ENCODE measurements around the gene ZNFX1.

The ZNFX1 gene

DNA sequence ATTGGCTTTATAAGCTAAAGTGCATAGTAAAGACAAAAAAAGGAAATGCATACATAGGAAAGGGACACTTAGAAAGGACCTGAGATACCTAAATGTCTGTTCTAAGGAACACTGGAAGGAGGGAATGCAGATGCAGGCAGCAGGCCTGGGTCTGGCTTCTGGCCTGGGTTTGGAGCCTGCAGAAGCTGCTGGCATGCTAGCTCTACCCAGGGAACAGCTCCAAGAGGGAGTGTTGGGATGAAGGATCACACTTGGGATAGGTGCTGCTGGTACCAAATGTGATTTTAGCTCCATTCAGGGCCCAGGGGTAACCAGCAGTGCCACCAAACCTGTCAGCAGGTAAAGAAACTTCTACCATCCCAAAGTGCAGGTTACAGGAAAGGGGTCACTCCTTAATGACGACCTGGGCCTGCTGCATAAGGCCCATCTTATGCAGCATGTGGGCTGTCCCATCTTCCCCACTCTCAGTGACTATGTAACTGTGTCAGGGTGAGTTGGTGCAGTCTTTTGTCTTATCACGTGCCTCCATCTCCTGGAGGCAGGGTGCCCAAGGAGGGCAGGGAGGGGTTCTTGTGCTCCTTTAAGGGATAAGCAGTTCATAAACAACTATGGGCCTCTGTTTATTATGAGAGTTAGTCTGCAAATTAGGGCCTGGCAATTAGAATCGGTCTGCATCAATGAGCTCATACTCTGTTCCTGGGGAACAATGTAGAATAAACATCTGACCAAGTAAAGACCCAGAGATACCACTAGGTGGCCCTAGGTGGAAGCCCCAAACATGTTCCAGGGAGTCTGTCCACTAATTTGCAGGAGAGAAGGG lies 31.7 kb downstream of the ZNFX1 start:
- ChIA-PET CTCF (interaction anchor here (0.6 to 5.9 kb wide), 17 partner anchors 9 to 126 kb away, joined by 3 to 63 read pairs (median 4); no protein-coding TSS in a partner anchor), POLR2A (interaction anchor here (1.0 to 1.2 kb wide), 3 partner anchors 9 to 32 kb away, joined by 3 to 5 read pairs (median 4); partner anchors contain the start of gene ZNFX1)
- H3K4me3 ChIP-seq (ENCODE audit: low read depth, low read length), result no peak overlapping the region
- no peaks in the 10 kb centered on the region for H3K9me3 ChIP-seq (ENCODE audit: control insufficient read depth, insufficient read depth, low read depth, low read length)
- no peak overlapping the region for H3K27ac ChIP-seq (ENCODE audit: extremely low read depth, low read depth, low read length)
- H3K4me1 ChIP-seq (ENCODE audit: control insufficient read depth, insufficient read depth, low read length), result no peaks in the 10 kb centered on the region; the same call in 1 of the 2 replicates
- H3K36me3 ChIP-seq (ENCODE audit: control insufficient read depth in 2 of 2, insufficient read depth in 1 of 2, low read length in 2 of 2), result peaks cover 20 to 91% of the 10 kb centered on the region in 2 experiments; a peak in 2 of 3 replicates
- TF ChIP-seq, protein P1, sequence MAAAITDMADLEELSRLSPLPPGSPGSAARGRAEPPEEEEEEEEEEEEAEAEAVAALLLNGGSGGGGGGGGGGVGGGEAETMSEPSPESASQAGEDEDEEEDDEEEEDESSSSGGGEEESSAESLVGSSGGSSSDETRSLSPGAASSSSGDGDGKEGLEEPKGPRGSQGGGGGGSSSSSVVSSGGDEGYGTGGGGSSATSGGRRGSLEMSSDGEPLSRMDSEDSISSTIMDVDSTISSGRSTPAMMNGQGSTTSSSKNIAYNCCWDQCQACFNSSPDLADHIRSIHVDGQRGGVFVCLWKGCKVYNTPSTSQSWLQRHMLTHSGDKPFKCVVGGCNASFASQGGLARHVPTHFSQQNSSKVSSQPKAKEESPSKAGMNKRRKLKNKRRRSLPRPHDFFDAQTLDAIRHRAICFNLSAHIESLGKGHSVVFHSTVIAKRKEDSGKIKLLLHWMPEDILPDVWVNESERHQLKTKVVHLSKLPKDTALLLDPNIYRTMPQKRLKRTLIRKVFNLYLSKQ (tag by site-specific recombination; IDR thresholded peaks at IDR 0.05; ENCODE audit: borderline replicate concordance), result no peak
- TF ChIP-seq, protein P2, sequence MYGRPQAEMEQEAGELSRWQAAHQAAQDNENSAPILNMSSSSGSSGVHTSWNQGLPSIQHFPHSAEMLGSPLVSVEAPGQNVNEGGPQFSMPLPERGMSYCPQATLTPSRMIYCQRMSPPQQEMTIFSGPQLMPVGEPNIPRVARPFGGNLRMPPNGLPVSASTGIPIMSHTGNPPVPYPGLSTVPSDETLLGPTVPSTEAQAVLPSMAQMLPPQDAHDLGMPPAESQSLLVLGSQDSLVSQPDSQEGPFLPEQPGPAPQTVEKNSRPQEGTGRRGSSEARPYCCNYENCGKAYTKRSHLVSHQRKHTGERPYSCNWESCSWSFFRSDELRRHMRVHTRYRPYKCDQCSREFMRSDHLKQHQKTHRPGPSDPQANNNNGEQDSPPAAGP (tag by site-specific recombination; IDR thresholded peaks at IDR 0.05), result 0 out of 2 replicates have a peak, but pooled peaks have one; percentile 21
- TF ChIP-seq, protein P3, sequence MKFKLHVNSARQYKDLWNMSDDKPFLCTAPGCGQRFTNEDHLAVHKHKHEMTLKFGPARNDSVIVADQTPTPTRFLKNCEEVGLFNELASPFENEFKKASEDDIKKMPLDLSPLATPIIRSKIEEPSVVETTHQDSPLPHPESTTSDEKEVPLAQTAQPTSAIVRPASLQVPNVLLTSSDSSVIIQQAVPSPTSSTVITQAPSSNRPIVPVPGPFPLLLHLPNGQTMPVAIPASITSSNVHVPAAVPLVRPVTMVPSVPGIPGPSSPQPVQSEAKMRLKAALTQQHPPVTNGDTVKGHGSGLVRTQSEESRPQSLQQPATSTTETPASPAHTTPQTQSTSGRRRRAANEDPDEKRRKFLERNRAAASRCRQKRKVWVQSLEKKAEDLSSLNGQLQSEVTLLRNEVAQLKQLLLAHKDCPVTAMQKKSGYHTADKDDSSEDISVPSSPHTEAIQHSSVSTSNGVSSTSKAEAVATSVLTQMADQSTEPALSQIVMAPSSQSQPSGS (tag by site-specific recombination; IDR thresholded peaks at IDR 0.05; ENCODE audit: low read depth), result no peak
- TF ChIP-seq ZNF132 (tag by site-specific recombination; IDR thresholded peaks at IDR 0.05; ENCODE audit: borderline replicate concordance) (no peak), ZNF654 (tag by site-specific recombination; IDR thresholded peaks at IDR 0.05; ENCODE audit: low read depth) (peak; percentile 74), SP7 (tag by site-specific recombination; IDR thresholded peaks at IDR 0.05) (peak; percentile 21; the same call in 1 of the 2 replicates), ZNF138 (tag by site-specific recombination; IDR thresholded peaks at IDR 0.05; ENCODE audit: borderline replicate concordance) (no peak), MZF1 (tag by site-specific recombination; IDR thresholded peaks at IDR 0.05; ENCODE audit: borderline replicate concordance) (peak; percentile 56; the same call in 1 of the 2 replicates), ZBTB17 (tag by site-specific recombination; IDR thresholded peaks at IDR 0.05) (peak; percentile 61)
- TF ChIP-seq, protein P4, sequence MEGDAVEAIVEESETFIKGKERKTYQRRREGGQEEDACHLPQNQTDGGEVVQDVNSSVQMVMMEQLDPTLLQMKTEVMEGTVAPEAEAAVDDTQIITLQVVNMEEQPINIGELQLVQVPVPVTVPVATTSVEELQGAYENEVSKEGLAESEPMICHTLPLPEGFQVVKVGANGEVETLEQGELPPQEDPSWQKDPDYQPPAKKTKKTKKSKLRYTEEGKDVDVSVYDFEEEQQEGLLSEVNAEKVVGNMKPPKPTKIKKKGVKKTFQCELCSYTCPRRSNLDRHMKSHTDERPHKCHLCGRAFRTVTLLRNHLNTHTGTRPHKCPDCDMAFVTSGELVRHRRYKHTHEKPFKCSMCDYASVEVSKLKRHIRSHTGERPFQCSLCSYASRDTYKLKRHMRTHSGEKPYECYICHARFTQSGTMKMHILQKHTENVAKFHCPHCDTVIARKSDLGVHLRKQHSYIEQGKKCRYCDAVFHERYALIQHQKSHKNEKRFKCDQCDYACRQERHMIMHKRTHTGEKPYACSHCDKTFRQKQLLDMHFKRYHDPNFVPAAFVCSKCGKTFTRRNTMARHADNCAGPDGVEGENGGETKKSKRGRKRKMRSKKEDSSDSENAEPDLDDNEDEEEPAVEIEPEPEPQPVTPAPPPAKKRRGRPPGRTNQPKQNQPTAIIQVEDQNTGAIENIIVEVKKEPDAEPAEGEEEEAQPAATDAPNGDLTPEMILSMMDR (tag by site-specific recombination; IDR thresholded peaks at IDR 0.05), result peak; percentile 44; the same call in 1 of the 2 replicates
- TF ChIP-seq, protein P5, sequence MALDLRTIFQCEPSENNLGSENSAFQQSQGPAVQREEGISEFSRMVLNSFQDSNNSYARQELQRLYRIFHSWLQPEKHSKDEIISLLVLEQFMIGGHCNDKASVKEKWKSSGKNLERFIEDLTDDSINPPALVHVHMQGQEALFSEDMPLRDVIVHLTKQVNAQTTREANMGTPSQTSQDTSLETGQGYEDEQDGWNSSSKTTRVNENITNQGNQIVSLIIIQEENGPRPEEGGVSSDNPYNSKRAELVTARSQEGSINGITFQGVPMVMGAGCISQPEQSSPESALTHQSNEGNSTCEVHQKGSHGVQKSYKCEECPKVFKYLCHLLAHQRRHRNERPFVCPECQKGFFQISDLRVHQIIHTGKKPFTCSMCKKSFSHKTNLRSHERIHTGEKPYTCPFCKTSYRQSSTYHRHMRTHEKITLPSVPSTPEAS (tag by site-specific recombination; IDR thresholded peaks at IDR 0.05), result no peak
- TF ChIP-seq, protein P6, sequence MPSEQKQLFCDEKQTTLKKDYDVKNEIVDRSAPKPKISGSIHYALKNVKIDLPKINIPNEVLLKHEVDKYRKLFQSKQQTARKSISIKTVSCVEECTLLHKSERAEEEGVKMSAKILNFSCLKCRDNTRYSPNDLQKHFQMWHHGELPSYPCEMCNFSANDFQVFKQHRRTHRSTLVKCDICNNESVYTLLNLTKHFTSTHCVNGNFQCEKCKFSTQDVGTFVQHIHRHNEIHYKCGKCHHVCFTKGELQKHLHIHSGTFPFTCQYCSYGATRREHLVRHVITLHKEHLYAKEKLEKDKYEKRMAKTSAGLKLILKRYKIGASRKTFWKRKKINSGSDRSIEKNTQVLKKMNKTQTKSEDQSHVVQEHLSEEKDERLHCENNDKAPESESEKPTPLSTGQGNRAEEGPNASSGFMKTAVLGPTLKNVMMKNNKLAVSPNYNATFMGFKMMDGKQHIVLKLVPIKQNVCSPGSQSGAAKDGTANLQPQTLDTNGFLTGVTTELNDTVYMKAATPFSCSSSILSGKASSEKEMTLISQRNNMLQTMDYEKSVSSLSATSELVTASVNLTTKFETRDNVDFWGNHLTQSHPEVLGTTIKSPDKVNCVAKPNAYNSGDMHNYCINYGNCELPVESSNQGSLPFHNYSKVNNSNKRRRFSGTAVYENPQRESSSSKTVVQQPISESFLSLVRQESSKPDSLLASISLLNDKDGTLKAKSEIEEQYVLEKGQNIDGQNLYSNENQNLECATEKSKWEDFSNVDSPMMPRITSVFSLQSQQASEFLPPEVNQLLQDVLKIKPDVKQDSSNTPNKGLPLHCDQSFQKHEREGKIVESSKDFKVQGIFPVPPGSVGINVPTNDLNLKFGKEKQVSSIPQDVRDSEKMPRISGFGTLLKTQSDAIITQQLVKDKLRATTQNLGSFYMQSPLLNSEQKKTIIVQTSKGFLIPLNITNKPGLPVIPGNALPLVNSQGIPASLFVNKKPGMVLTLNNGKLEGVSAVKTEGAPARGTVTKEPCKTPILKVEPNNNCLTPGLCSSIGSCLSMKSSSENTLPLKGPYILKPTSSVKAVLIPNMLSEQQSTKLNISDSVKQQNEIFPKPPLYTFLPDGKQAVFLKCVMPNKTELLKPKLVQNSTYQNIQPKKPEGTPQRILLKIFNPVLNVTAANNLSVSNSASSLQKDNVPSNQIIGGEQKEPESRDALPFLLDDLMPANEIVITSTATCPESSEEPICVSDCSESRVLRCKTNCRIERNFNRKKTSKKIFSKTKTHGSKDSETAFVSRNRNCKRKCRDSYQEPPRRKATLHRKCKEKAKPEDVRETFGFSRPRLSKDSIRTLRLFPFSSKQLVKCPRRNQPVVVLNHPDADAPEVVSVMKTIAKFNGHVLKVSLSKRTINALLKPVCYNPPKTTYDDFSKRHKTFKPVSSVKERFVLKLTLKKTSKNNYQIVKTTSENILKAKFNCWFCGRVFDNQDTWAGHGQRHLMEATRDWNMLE (tag by site-specific recombination; conservative IDR thresholded peaks at IDR 0.05; ENCODE audit: low read depth), result no peak
- TF ChIP-seq, protein P7, sequence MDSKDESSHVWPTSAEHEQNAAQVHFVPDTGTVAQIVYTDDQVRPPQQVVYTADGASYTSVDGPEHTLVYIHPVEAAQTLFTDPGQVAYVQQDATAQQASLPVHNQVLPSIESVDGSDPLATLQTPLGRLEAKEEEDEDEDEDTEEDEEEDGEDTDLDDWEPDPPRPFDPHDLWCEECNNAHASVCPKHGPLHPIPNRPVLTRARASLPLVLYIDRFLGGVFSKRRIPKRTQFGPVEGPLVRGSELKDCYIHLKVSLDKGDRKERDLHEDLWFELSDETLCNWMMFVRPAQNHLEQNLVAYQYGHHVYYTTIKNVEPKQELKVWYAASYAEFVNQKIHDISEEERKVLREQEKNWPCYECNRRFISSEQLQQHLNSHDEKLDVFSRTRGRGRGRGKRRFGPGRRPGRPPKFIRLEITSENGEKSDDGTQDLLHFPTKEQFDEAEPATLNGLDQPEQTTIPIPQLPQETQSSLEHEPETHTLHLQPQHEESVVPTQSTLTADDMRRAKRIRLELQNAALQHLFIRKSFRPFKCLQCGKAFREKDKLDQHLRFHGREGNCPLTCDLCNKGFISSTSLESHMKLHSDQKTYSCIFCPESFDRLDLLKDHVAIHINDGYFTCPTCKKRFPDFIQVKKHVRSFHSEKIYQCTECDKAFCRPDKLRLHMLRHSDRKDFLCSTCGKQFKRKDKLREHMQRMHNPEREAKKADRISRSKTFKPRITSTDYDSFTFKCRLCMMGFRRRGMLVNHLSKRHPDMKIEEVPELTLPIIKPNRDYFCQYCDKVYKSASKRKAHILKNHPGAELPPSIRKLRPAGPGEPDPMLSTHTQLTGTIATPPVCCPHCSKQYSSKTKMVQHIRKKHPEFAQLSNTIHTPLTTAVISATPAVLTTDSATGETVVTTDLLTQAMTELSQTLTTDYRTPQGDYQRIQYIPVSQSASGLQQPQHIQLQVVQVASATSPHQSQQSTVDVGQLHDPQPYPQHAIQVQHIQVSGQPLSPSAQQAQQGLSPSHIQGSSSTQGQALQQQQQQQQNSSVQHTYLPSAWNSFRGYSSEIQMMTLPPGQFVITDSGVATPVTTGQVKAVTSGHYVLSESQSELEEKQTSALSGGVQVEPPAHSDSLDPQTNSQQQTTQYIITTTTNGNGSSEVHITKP (tag by site-specific recombination; IDR thresholded peaks at IDR 0.05), result peak; percentile 81
- TF ChIP-seq, protein P8, sequence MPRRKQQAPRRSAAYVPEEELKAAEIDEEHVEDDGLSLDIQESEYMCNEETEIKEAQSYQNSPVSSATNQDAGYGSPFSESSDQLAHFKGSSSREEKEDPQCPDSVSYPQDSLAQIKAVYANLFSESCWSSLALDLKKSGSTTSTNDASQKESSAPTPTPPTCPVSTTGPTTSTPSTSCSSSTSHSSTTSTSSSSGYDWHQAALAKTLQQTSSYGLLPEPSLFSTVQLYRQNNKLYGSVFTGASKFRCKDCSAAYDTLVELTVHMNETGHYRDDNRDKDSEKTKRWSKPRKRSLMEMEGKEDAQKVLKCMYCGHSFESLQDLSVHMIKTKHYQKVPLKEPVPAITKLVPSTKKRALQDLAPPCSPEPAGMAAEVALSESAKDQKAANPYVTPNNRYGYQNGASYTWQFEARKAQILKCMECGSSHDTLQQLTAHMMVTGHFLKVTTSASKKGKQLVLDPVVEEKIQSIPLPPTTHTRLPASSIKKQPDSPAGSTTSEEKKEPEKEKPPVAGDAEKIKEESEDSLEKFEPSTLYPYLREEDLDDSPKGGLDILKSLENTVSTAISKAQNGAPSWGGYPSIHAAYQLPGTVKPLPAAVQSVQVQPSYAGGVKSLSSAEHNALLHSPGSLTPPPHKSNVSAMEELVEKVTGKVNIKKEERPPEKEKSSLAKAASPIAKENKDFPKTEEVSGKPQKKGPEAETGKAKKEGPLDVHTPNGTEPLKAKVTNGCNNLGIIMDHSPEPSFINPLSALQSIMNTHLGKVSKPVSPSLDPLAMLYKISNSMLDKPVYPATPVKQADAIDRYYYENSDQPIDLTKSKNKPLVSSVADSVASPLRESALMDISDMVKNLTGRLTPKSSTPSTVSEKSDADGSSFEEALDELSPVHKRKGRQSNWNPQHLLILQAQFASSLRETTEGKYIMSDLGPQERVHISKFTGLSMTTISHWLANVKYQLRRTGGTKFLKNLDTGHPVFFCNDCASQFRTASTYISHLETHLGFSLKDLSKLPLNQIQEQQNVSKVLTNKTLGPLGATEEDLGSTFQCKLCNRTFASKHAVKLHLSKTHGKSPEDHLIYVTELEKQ (tag by site-specific recombination; IDR thresholded peaks at IDR 0.05; ENCODE audit: borderline replicate concordance), result no peak

All from HEK293 (cell line).